K562 (cell line): ENCODE data around the gene NF1. TPM values are rescaled to one million over a fixed set of nuclear protein-coding genes. Genes with fewer than 3 reads are reported as not detected.

ENCODE experiments used
- ATAC-seq: fragments of 200-7000 bp; cut with Tn5 transposase; 3 replicates; pipeline ENCODE4 v1.9.1; 2020; ENCODE audit warnings: moderate library complexity
- BruUV-seq: library from RNA; stranded (reverse); fragments of 400-500 nt; replicated peaks from 2 replicates; lab custom pipeline; 2021; lab: Mats Ljungman, UMichigan
- CTCF ChIA-PET: fragments of 300-600 bp; formaldehyde crosslinking; extraction: SDS; loops from one replicate; lab custom pipeline; 2021; ENCODE audit warnings: low intra/inter-chr PET ratio; lab: Yijun Ruan, JAX
- POLR2A ChIA-PET: fragments of 300-600, 350-650 bp; sonication (Branson Sonifier 250); formaldehyde crosslinking; extraction: SDS; loops from one replicate; lab custom pipeline; 2021; ENCODE audit warnings: antibody characterized with exemption, inconsistent platforms; lab: Yijun Ruan, JAX
- DNase-seq, 4 experiments: peaks; one replicate each; pipeline versions ENCODE4 v3.0.0 to v3.0.0-alpha.2; 2011 to 2018; ENCODE audit warnings: low spot score in 3 of 4, mixed read lengths in 3 of 4; ENCODE audit errors: extremely low read depth in 1 of 4
- FAIRE-seq: peaks from 2 replicates; lab custom pipeline; 2011; peaks lifted over from hg19 to GRCh38; lab: Jason Lieb, UNC
- H2AFZ ChIP-seq: 2 replicates; pipeline ENCODE4 v1.6.0; 2011; ENCODE audit warnings: low read depth, low read length, control low read depth, inconsistent platforms
- H3K27ac ChIP-seq: fragments of 200-600 bp; 3 replicates; pipeline ENCODE4 v1.8.0; 2011; ENCODE audit warnings: low read depth, mild to moderate bottlenecking, control low read depth, inconsistent platforms, low read length, moderate library complexity, mixed read lengths; ENCODE audit errors: extremely low read depth
- H3K27me3 ChIP-seq, 2 experiments: fragments of 300-600 bp in 1 of 2; 2 replicates in 1 of 2; 3 replicates in 1 of 2; pipeline versions ENCODE4 v1.6.0 to v1.8.0; 2011; ENCODE audit warnings: inconsistent platforms in 2 of 2, low read length in 2 of 2, mild to moderate bottlenecking in 1 of 2, mixed read lengths in 1 of 2, moderate library complexity in 1 of 2; ENCODE audit not compliant: control insufficient read depth in 2 of 2, insufficient read depth in 2 of 2
- H3K36me3 ChIP-seq: fragments of 300-600 bp; 3 replicates; pipeline ENCODE4 v1.8.0; 2011; ENCODE audit warnings: mild to moderate bottlenecking, low read length, inconsistent platforms; ENCODE audit not compliant: control insufficient read depth, insufficient read depth
- H3K4me1 ChIP-seq, 2 experiments: fragments of 200-600 bp in 1 of 2; replicated peaks in 1 of 2; 2 replicates in 1 of 2; 3 replicates in 1 of 2; pipeline versions ENCODE4 v1.5.1 to v1.8.0; 2011; ENCODE audit warnings: inconsistent platforms in 2 of 2, low read length in 2 of 2, mild to moderate bottlenecking in 1 of 2, mixed read lengths in 1 of 2, moderate library complexity in 1 of 2; ENCODE audit not compliant: control insufficient read depth in 2 of 2, insufficient read depth in 2 of 2
- H3K4me2 ChIP-seq: 2 replicates; pipeline ENCODE4 v1.6.1; 2011; ENCODE audit warnings: low read length, control low read depth, inconsistent platforms, mixed read lengths; ENCODE audit not compliant: insufficient read depth
- H3K4me3 ChIP-seq: fragments of 200-600 bp; sonication (generic), shearing (Covaris generic); 2 replicates; pipeline ENCODE4 v1.5.1; 2016; ENCODE audit warnings: control low read depth, inconsistent platforms
- H3K79me2 ChIP-seq: fragments of 200-600 bp; 3 replicates; pipeline ENCODE4 v1.8.0; 2011; ENCODE audit warnings: low read length, inconsistent platforms; ENCODE audit not compliant: control insufficient read depth, insufficient read depth
- H3K9ac ChIP-seq, 2 experiments: 2 replicates each; pipeline versions ENCODE4 v1.6.0 to v1.6.1; 2011; ENCODE audit warnings: low read depth in 2 of 2, low read length in 2 of 2, control low read depth in 1 of 2, inconsistent platforms in 1 of 2, mild to moderate bottlenecking in 1 of 2, mixed read lengths in 1 of 2; ENCODE audit not compliant: insufficient read depth in 1 of 2
- H3K9me1 ChIP-seq: one replicate; pipeline ENCODE4 v1.6.0; 2011; ENCODE audit warnings: inconsistent platforms, mild to moderate bottlenecking, low read length, moderate library complexity; ENCODE audit not compliant: control insufficient read depth, insufficient read depth
- H3K9me3 ChIP-seq: replicated peaks from 2 replicates; pipeline ENCODE4 v1.5.1; 2011; ENCODE audit warnings: low read depth, low read length, inconsistent platforms; ENCODE audit not compliant: control insufficient read depth, insufficient read depth
- H4K20me1 ChIP-seq: replicated peaks from 2 replicates; pipeline ENCODE4 v1.6.1; 2011; ENCODE audit warnings: low read length, inconsistent platforms, mixed read lengths; ENCODE audit not compliant: control insufficient read depth, insufficient read depth
- CEBPB ChIP-seq: fragments of 450-650 bp; IDR thresholded peaks from 2 replicates; pipeline ENCODE4 v1.6.1; 2016; ENCODE audit warnings: missing genetic modification characterization, missing compliant biosample characterization
- CUX1 ChIP-seq: fragments of 200-800 bp; sonication (Bioruptor generic); IDR thresholded peaks from 2 replicates; pipeline ENCODE4 v1.6.1; 2016; ENCODE audit warnings: missing genetic modification characterization, missing compliant biosample characterization
- MTF1 ChIP-seq: fragments of 250-450 bp; sonication (Bioruptor Pico); IDR thresholded peaks from 2 replicates; pipeline ENCODE4 v1.9.0; 2021; ENCODE audit warnings: moderate library complexity, mild to moderate bottlenecking, inconsistent platforms, borderline replicate concordance
- NFE2L1 ChIP-seq: fragments of 450-650 bp; IDR thresholded peaks from 2 replicates; pipeline ENCODE4 v1.6.1; 2016; ENCODE audit warnings: missing genetic modification characterization, low read depth, mild to moderate bottlenecking, missing compliant biosample characterization, moderate library complexity, borderline replicate concordance
- NR4A1 ChIP-seq, 2 experiments: fragments of 250-450 bp in 1 of 2; fragments of 450-650 bp in 1 of 2; sonication (Bioruptor Pico) in 1 of 2; IDR thresholded peaks; 2 replicates each; pipeline versions ENCODE4 v1.4.0 to v1.6.1; 2016 to 2020; ENCODE audit warnings: mild to moderate bottlenecking in 2 of 2, missing compliant biosample characterization in 1 of 2, missing genetic modification characterization in 1 of 2, moderate library complexity in 1 of 2
- RB1 ChIP-seq: fragments of 450-650 bp; IDR thresholded peaks from 2 replicates; pipeline ENCODE4 v1.6.1; 2017; ENCODE audit warnings: low read depth, mild to moderate bottlenecking
- ZFPM2 ChIP-seq: fragments of 250-450 bp; sonication (Bioruptor Pico); IDR thresholded peaks from 2 replicates; pipeline ENCODE4 v1.5.1; 2022; ENCODE audit warnings: mild to moderate bottlenecking
- ZNF212 ChIP-seq: fragments of 450-650 bp; formaldehyde crosslinking; IDR thresholded peaks from 2 replicates; pipeline ENCODE4 v1.4.0; 2020; ENCODE audit warnings: mild to moderate bottlenecking
- ZNF445 ChIP-seq: fragments of 250-450 bp; sonication (Bioruptor Pico); IDR thresholded peaks from 2 replicates; pipeline ENCODE4 v1.4.0; 2020; ENCODE audit warnings: low read depth, mild to moderate bottlenecking, moderate library complexity
- WGBS: fragments of 100-300 bp; shearing (Covaris generic); methylation state at CpG from one replicate; pipeline ENCODE4 v1.1.6; 2016; ENCODE audit warnings: low coverage, mixed read lengths; ENCODE audit not compliant: insufficient coverage; ENCODE audit errors: missing lambda C conversion rate; 5-methylcytosine and 5-hydroxymethylcytosine counted together
- in situ Hi-C: fragments of 300-500 bp; cut with MboI; formaldehyde crosslinking; loops from 4 replicates; pipeline ENCODE4 v1.15.0; 2018; ENCODE audit warnings: inconsistent platforms, mixed read lengths
- intact Hi-C: fragments of 100-400 bp; cut with micrococcal nuclease; formaldehyde crosslinking; loops from 2 replicates; pipeline ENCODE4 v1.14.2; 2022
- polyA plus RNA-seq, 8 experiments: library from polyadenylated mRNA; depleted of rRNA in 4 of 8; stranded (reverse) in 5 of 8; unstranded in 3 of 8; fragments of >200 nt; fragmentation: Nextera tagmentation in 2 of 8; fragmentation: Illumina TruSeq in 1 of 8; extraction: Ambion mirVana in 2 of 8; extraction: Trizol in 1 of 8; gene quantifications; 2 replicates each; pipeline versions ENCODE4 v1.2.1 to v1.2.3, GENCODE V29; 2011 to 2014; ENCODE audit warnings: inconsistent platforms in 1 of 8, missing spikeins in 1 of 8
- total RNA-seq, 7 experiments: library from RNA; depleted of rRNA in 6 of 7; stranded (reverse); fragments of >200 nt in 6 of 7; fragmentation: Illumina TruSeq in 2 of 7; extraction: Trizol in 2 of 7; gene quantifications; 2 replicates each; pipeline versions ENCODE4 v1.2.1 to v1.2.3, GENCODE V29; 2011 to 2021; ENCODE audit warnings: low replicate concordance in 1 of 7

NF1 gene
- total and polyA plus RNA-seq, 9 of the 15 experiments (the other 6 are each of a cell fraction or from before 2014, with no cell fraction given): 3.4 to 41.9 (median 24.3) TPM

- ATAC-seq (no peak), DNase-seq (no peak), FAIRE-seq (no peak)
- in situ Hi-C loops: no loop called here
- Histone ChIP-seq H3K4me1 (no peaks in the 10 kb centered on the region), H3K4me3 (no peak overlapping the region), H4K20me1 (no peaks in the 10 kb centered on the region), H3K27ac (no peak overlapping the region), H3K36me3 (0 out of 3 replicates have a peak, but pooled peaks cover 2% of the 10 kb centered on the region), H3K27me3 (no peaks in the 10 kb centered on the region), H3K9ac (no peak overlapping the region), H2AFZ (no peak overlapping the region), H3K79me2 (no peaks in the 10 kb centered on the region), H3K9me1 (no peaks in the 10 kb centered on the region), H3K4me2 (no peak overlapping the region), H3K9me3 (no peaks in the 10 kb centered on the region)
- BruUV-seq: no TSS peak
- POLR2A ChIA-PET: interaction anchor here (1.3 kb wide), 1 partner anchor 13 kb away, joined by 5 read pairs; no protein-coding TSS in a partner anchor
- intact Hi-C loops: no loop called here
- TF ChIP-seq NFE2L1 (no peak), NR4A1 (CRISPR knock-in tag; IDR thresholded peaks at IDR 0.05) (no peak), NR4A1 (tag; IDR thresholded peaks at IDR 0.05) (no peak), CEBPB (tag) (0 out of 2 replicates have a peak, but pooled peaks have one; percentile 37), ZNF212 (no peak)
- CTCF ChIA-PET: no interaction called here
- WGBS: 70% methylated on average over 5 of the region's 5 CpGs
These were observed 100.5 kb downstream of the NF1 start for GRCh38 chr17:31195305-31195704.

- in situ Hi-C loops (no loop called here), intact Hi-C loops (no loop called here)
- DNase-seq: no peak
- Histone ChIP-seq H4K20me1 (no peaks in the 10 kb centered on the region), H3K36me3 (peaks cover 17% of the 10 kb centered on the region; the same call in 1 of the 3 replicates), H2AFZ (no peak overlapping the region), H3K79me2 (no peaks in the 10 kb centered on the region), H3K9me1 (no peaks in the 10 kb centered on the region), H3K27me3 (no peaks in the 10 kb centered on the region), H3K4me3 (no peak overlapping the region), H3K4me1 (no peaks in the 10 kb centered on the region), H3K9ac (no peak overlapping the region), H3K4me2 (no peak overlapping the region), H3K27ac (no peak overlapping the region), H3K9me3 (no peaks in the 10 kb centered on the region)
- ChIA-PET CTCF (no interaction called here), POLR2A (interaction anchor here (0.6 to 1.1 kb wide), 2 partner anchors 17 to 67 kb away, joined by 3 read pairs; no protein-coding TSS in a partner anchor)
- ATAC-seq: no peak
- no TSS peak for BruUV-seq
- WGBS: 100% methylated on average over 1 of the region's 1 CpG
- no peak for FAIRE-seq
- TF ChIP-seq ZNF445 (CRISPR knock-in tag): no peak
- no peak for TF ChIP-seq RB1
- TF ChIP-seq ZFPM2 (CRISPR knock-in tag): no peak
- TF ChIP-seq MTF1 (CRISPR knock-in tag): no peak
- TF ChIP-seq CUX1 (CRISPR knock-in tag): no peak
These were observed 103.2 kb downstream of the NF1 start for GRCh38 chr17:31198026-31198425.
